Measurements from ENCODE around the gene C3.

C3 gene

DNA sequence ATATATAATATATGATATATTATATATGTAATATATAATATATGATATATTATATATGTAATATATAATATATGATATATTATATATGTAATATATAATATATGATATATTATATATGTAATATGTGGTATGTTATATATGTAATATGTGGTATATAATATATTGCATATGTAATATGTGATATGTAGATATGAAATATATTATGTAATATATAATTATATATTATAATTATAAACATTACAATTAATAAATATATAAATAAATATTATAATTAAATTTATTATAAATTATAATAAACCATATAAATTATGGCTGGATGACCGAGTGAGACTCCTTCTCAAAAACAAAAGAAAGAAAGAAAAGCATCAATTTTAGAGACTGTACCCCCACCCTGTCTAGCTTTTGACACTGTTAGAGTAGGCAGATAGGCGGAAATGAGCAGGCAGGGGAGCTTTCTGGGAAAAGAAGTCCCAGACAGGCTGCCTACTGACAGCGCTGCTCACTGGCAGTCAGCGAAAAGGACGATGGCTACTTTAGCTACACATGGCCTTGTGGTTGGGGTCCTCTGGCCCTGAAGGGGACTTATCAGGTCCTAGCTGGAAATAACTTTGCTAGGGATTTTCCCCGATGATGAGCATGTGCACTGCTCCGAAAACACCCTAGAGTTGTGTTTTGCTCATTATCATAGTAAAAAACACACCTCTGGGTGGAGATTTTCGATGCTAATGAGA lies 19.7 kb downstream of the C3 start:
- TF ChIP-seq CTCF (IDR thresholded peaks at IDR 0.05; ENCODE audit: borderline replicate concordance, extremely low read depth, low read length, poor library complexity, severe bottlenecking), result no peak
- no peak for TF ChIP-seq EZH2 (IDR thresholded peaks at IDR 0.05; ENCODE audit: borderline replicate concordance, low read depth, low read length, severe bottlenecking)
- Histone ChIP-seq H3K27ac (ENCODE audit: low read length) (no peak overlapping the region), H3K27me3 (ENCODE audit: insufficient read depth, low read length, poor library complexity) (no peaks in the 10 kb centered on the region), H3K79me2 (ENCODE audit: insufficient read depth, low read length) (no peaks in the 10 kb centered on the region), H3K4me2 (ENCODE audit: insufficient read depth, low read length) (no peak overlapping the region), H3K9me3 (ENCODE audit: insufficient read depth, low read length, severe bottlenecking) (no peaks in the 10 kb centered on the region), H3K4me3 (ENCODE audit: low read depth in 1 of 2, low read length in 2 of 2) (no peak overlapping the region), H2AFZ (ENCODE audit: low read depth, low read length) (no peak overlapping the region), H3K9ac (ENCODE audit: low read depth, low read length) (no peak overlapping the region), H3K36me3 (ENCODE audit: insufficient read depth, low read length) (no peaks in the 10 kb centered on the region), H3K4me1 (ENCODE audit: insufficient read depth, low read length) (no peaks in the 10 kb centered on the region), H4K20me1 (ENCODE audit: insufficient read depth, low read length) (no peaks in the 10 kb centered on the region)
- ATAC-seq (ENCODE audit: insufficient read depth, low read depth) (no peak), DNase-seq (no peak)

GRCh38 chr19:6699935-6700334 lies 20.5 kb downstream of the C3 start:
- H3K4me3 ChIP-seq (ENCODE audit: low read depth in 1 of 2, low read length in 2 of 2), result no peak overlapping the region
- no peaks in the 10 kb centered on the region for H3K79me2 ChIP-seq (ENCODE audit: insufficient read depth, low read length)
- no peaks in the 10 kb centered on the region for H4K20me1 ChIP-seq (ENCODE audit: insufficient read depth, low read length)
- no peak overlapping the region for H2AFZ ChIP-seq (ENCODE audit: low read depth, low read length)
- H3K9ac ChIP-seq (ENCODE audit: low read depth, low read length), result no peak overlapping the region
- no peaks in the 10 kb centered on the region for H3K27me3 ChIP-seq (ENCODE audit: insufficient read depth, low read length, poor library complexity)
- no peaks in the 10 kb centered on the region for H3K9me3 ChIP-seq (ENCODE audit: insufficient read depth, low read length, severe bottlenecking)
- no peaks in the 10 kb centered on the region for H3K4me1 ChIP-seq (ENCODE audit: insufficient read depth, low read length)
- H3K4me2 ChIP-seq (ENCODE audit: insufficient read depth, low read length), result no peak overlapping the region
- ATAC-seq (ENCODE audit: insufficient read depth, low read depth) (no peak), DNase-seq (no peak)
- TF ChIP-seq CTCF (IDR thresholded peaks at IDR 0.05; ENCODE audit: borderline replicate concordance, extremely low read depth, low read length, poor library complexity, severe bottlenecking), result no peak
- no peak for TF ChIP-seq EZH2 (IDR thresholded peaks at IDR 0.05; ENCODE audit: borderline replicate concordance, low read depth, low read length, severe bottlenecking)
- H3K36me3 ChIP-seq (ENCODE audit: insufficient read depth, low read length), result no peaks in the 10 kb centered on the region
- no peak overlapping the region for H3K27ac ChIP-seq (ENCODE audit: low read length)

- no peaks in the 10 kb centered on the region for H4K20me1 ChIP-seq (ENCODE audit: insufficient read depth, low read length)
- no peak overlapping the region for H3K9ac ChIP-seq (ENCODE audit: low read depth, low read length)
- no peaks in the 10 kb centered on the region for H3K4me1 ChIP-seq (ENCODE audit: insufficient read depth, low read length)
- no peak overlapping the region for H3K4me3 ChIP-seq (ENCODE audit: low read depth in 1 of 2, low read length in 2 of 2)
- H3K4me2 ChIP-seq (ENCODE audit: insufficient read depth, low read length), result no peak overlapping the region
- H3K27me3 ChIP-seq (ENCODE audit: insufficient read depth, low read length, poor library complexity), result no peaks in the 10 kb centered on the region
- ATAC-seq (ENCODE audit: insufficient read depth, low read depth), result no peak
- DNase-seq, result no peak
- no peaks in the 10 kb centered on the region for H3K36me3 ChIP-seq (ENCODE audit: insufficient read depth, low read length)
- TF ChIP-seq EZH2 (IDR thresholded peaks at IDR 0.05; ENCODE audit: borderline replicate concordance, low read depth, low read length, severe bottlenecking) (no peak), CTCF (IDR thresholded peaks at IDR 0.05; ENCODE audit: borderline replicate concordance, extremely low read depth, low read length, poor library complexity, severe bottlenecking) (no peak)
- no peaks in the 10 kb centered on the region for H3K9me3 ChIP-seq (ENCODE audit: insufficient read depth, low read length, severe bottlenecking)
- H2AFZ ChIP-seq (ENCODE audit: low read depth, low read length), result no peak overlapping the region
- H3K79me2 ChIP-seq (ENCODE audit: insufficient read depth, low read length), result no peaks in the 10 kb centered on the region
- no peak overlapping the region for H3K27ac ChIP-seq (ENCODE audit: low read length)
Observed at GRCh38 chr19:6697291-6697690, 23.2 kb downstream of the C3 start.

Measured in DND-41 (cell line).